GM12878 (cell line): ENCODE data around the gene CCR1. TPM values are rescaled to one million over a fixed set of nuclear protein-coding genes. Genes with fewer than 3 reads are reported as not detected.

Experiments
- ATAC-seq: fragments of 200-7000 bp; cut with Tn5 transposase; 3 replicates; pipeline ENCODE4 v1.9.1; 2020; ENCODE audit warnings: mild to moderate bottlenecking, moderate library complexity
- BruUV-seq: library from RNA; stranded (reverse); fragments of 400-500 nt; replicated peaks from 2 replicates; lab custom pipeline; 2021; lab: Mats Ljungman, UMichigan
- CTCF ChIA-PET: fragments of 300-600 bp; sonication (Branson Sonifier 250); formaldehyde crosslinking; extraction: SDS; loops from one replicate; lab custom pipeline; 2021; ENCODE audit warnings: inconsistent platforms; lab: Yijun Ruan, JAX
- POLR2A ChIA-PET: fragments of 350-600 bp; formaldehyde crosslinking; extraction: SDS; loops from one replicate; lab custom pipeline; 2021; ENCODE audit warnings: inconsistent platforms; lab: Charles Lee
- RAD21 ChIA-PET: fragments of 300-600 bp; sonication (Branson Sonifier 250); formaldehyde crosslinking; loops from one replicate; lab custom pipeline; 2023; ENCODE audit warnings: antibody characterized with exemption; ENCODE audit not compliant: unreplicated experiment; lab: Charles Lee
- SMC1A ChIA-PET: fragments of 300-600 bp; sonication (Branson Sonifier 250); formaldehyde crosslinking; loops from one replicate; lab custom pipeline; 2023; ENCODE audit not compliant: unreplicated experiment, uncharacterized antibody; lab: Charles Lee
- DNase-seq: peaks from one replicate; pipeline ENCODE4 v3.0.0-alpha.2; 2011; ENCODE audit warnings: low read depth, low spot score
- FAIRE-seq: peaks from 3 replicates; lab custom pipeline; 2011; peaks lifted over from hg19 to GRCh38; lab: Jason Lieb, UNC
- H2AFZ ChIP-seq: 2 replicates; pipeline ENCODE4 v1.6.0; 2011; ENCODE audit warnings: low read depth, low read length, control low read depth; ENCODE audit not compliant: control insufficient read depth
- H3K27ac ChIP-seq: 2 replicates; pipeline ENCODE4 v1.5.1; 2011; ENCODE audit warnings: control low read depth; ENCODE audit not compliant: control insufficient read depth, insufficient read depth
- H3K27me3 ChIP-seq, 2 experiments: replicated peaks in 1 of 2; 2 replicates each; pipeline versions ENCODE4 v1.6.0 to v1.6.1; 2011; ENCODE audit warnings: low read length in 1 of 2; ENCODE audit not compliant: control insufficient read depth in 2 of 2, insufficient read depth in 2 of 2
- H3K36me3 ChIP-seq, 2 experiments: 2 replicates each; pipeline ENCODE4 v1.5.1; 2011; ENCODE audit warnings: low read length in 1 of 2; ENCODE audit not compliant: control insufficient read depth in 2 of 2, insufficient read depth in 2 of 2
- H3K4me1 ChIP-seq: 2 replicates; pipeline ENCODE4 v1.6.1; 2011; ENCODE audit warnings: mild to moderate bottlenecking, low read length, moderate library complexity, mixed read lengths; ENCODE audit not compliant: control insufficient read depth, insufficient read depth
- H3K4me2 ChIP-seq: 2 replicates; pipeline ENCODE4 v1.6.0; 2011; ENCODE audit warnings: control low read depth; ENCODE audit not compliant: control insufficient read depth, insufficient read depth
- H3K4me3 ChIP-seq: fragments of 200-600 bp; sonication (generic); 2 replicates; pipeline ENCODE4 v1.5.1; 2016
- H3K79me2 ChIP-seq: 2 replicates; pipeline ENCODE4 v1.6.0; 2011; ENCODE audit warnings: low read length; ENCODE audit not compliant: control insufficient read depth, insufficient read depth
- H3K9ac ChIP-seq: 2 replicates; pipeline ENCODE4 v1.8.0; 2011; ENCODE audit warnings: low read length, control low read depth, mixed read lengths; ENCODE audit not compliant: control insufficient read depth, insufficient read depth
- H3K9me3 ChIP-seq: replicated peaks from 3 replicates; pipeline ENCODE4 v1.5.1; 2011; ENCODE audit warnings: mild to moderate bottlenecking, low read length; ENCODE audit not compliant: control insufficient read depth, insufficient read depth
- H4K20me1 ChIP-seq: 2 replicates; pipeline ENCODE4 v1.6.0; 2011; ENCODE audit not compliant: control insufficient read depth, insufficient read depth
- SMAD5 ChIP-seq: IDR thresholded peaks from 2 replicates; pipeline ENCODE4 v1.6.1; 2016; ENCODE audit warnings: antibody characterized with exemption, low read depth
- SMC3 ChIP-seq: IDR thresholded peaks from 2 replicates; pipeline ENCODE4 v1.6.1; 2011; ENCODE audit warnings: low read length, improper control_type of control experiment, borderline replicate concordance
- ZNF384 ChIP-seq: IDR thresholded peaks from 2 replicates; pipeline ENCODE4 v1.6.1; 2012; ENCODE audit warnings: low read depth, mild to moderate bottlenecking, low read length, improper control_type of control experiment, borderline replicate concordance
- WGBS: methylation state at CpG from one replicate; pipeline ENCODE4 v1.1.6; 2016; ENCODE audit warnings: low lambda C conversion rate; ENCODE audit not compliant: insufficient replicate concordance, insufficient coverage; ENCODE audit errors: missing lambda C conversion rate; 5-methylcytosine and 5-hydroxymethylcytosine counted together
- in situ Hi-C: fragments of 300-500 bp; cut with MboI; formaldehyde crosslinking; loops from 9 replicates; pipeline ENCODE4 v1.14.3; 2018; ENCODE audit warnings: mixed read lengths
- intact Hi-C: fragments of 100-400 bp; cut with micrococcal nuclease; formaldehyde crosslinking; loops from one replicate; pipeline ENCODE4 v1.14.2; 2022; ENCODE audit not compliant: unreplicated experiment
- polyA plus RNA-seq, 11 experiments: library from polyadenylated mRNA; depleted of rRNA in 4 of 11; unstranded in 6 of 11; stranded (reverse) in 5 of 11; fragments of >200 nt; fragmentation: Nextera tagmentation in 4 of 11; fragmentation: Illumina TruSeq in 1 of 11; extraction: Ambion mirVana in 4 of 11; extraction: Trizol in 1 of 11; gene quantifications; 1 replicate in 1 of 11; 2 replicates in 10 of 11; pipeline versions ENCODE4 v1.2.1 to v1.2.3, GENCODE V29; 2011 to 2016; ENCODE audit warnings: inconsistent platforms in 2 of 11, missing spikeins in 2 of 11, low read depth in 1 of 11
- total RNA-seq, 4 experiments: library from RNA; depleted of rRNA in 3 of 4; stranded (reverse); fragments of >200 nt in 3 of 4; fragmentation: Illumina TruSeq in 1 of 4; extraction: Trizol in 1 of 4; gene quantifications; 2 replicates each; pipeline versions ENCODE4 v1.2.1 to v1.2.3, GENCODE V29; 2013 to 2021

Gene CCR1
- total and polyA plus RNA-seq, 10 of the 15 experiments (the other 5 are each of a cell fraction or from before 2014, with no cell fraction given): 2.3 to 11.0 (median 7.8) TPM

DNA sequence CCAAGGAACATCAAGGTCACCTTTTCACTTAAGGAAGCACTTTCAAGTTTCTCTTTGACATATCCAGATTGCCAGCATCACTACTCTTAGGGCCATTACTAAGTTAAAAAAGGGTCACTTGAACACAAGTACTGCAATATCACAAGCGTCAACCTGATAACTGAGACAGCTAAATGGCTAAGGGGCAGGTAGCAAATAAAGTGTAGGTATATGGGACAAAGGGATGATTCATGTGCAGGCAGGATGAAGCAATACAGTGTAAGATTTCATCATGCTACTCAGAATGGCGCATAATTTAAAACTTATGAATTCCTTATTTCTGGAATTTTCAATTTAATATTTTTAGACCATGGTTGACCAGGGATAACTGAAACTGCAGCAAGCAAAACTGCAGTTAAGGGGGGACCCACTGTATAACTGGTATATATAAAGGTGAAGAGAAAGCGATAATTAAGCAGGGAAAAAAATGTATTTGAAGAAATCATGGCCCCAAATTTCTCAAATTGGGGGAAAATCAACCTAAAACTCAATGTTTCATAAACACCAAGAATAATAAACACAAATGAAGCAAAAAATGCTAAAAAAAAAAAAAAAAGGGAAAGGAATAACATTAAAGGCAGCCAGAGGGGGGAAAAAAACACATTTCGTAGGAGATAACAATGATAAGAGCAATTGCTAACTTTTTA, 13.1 kb downstream of the CCR1 start:
- in situ Hi-C loops (no loop called here), intact Hi-C loops (no loop called here)
- no TSS peak for BruUV-seq
- Histone ChIP-seq H2AFZ (no peak overlapping the region), H3K9me3 (peaks cover 18% of the 10 kb centered on the region), H3K36me3 (no peaks in the 10 kb centered on the region), H3K79me2 (no peaks in the 10 kb centered on the region), H3K4me1 (peaks cover 9% of the 10 kb centered on the region), H3K9ac (no peak overlapping the region), H4K20me1 (no peaks in the 10 kb centered on the region), H3K27ac (no peak overlapping the region), H3K4me2 (no peak overlapping the region), H3K4me3 (no peak overlapping the region), H3K27me3 (no peaks in the 10 kb centered on the region; a peak in 1 of 4 replicates)
- CTCF ChIA-PET: interaction anchor here (0.6 kb wide), 1 partner anchor 681 kb away, joined by 3 read pairs; no protein-coding TSS in a partner anchor
- RAD21 ChIA-PET: no interaction called here
- no peak for FAIRE-seq
- DNase-seq: no peak
- POLR2A ChIA-PET: no interaction called here
- TF ChIP-seq ZNF384 (no peak), SMC3 (no peak)
- ATAC-seq: no peak
- whole genome bisulfite sequencing: 92% methylated on average over 4 of the region's 4 CpGs
- SMC1A ChIA-PET: no interaction called here

DNA sequence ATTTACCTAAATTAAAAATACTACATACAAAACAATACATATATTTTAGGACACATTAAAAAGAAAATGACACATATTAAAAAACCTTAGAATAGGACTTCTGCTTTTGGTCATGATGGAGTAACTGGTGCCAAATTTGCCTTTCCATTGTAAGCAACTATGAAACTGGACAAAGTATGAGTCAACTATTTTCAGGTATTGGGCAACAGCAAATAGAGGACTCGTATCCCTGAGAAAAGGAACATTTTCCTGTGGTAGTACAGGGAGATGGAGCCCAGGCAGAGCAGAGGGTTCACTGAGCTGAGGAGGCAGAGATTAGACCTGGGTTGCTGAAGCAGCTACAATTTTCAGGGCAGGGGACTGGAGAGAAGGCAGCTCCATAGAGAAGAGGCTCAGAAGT, 14.7 kb downstream of the CCR1 start:
- POLR2A ChIA-PET: no interaction called here
- RAD21 ChIA-PET: no interaction called here
- no peaks in the 10 kb centered on the region for H4K20me1 ChIP-seq
- FAIRE-seq: no peak
- no peak for TF ChIP-seq SMAD5
- H3K27me3 ChIP-seq: no peaks in the 10 kb centered on the region; a peak in 1 of 4 replicates
- intact Hi-C loops: no loop called here
- no peak for ATAC-seq
- SMC1A ChIA-PET: interaction anchor here (0.6 to 1.4 kb wide), 3 partner anchors 13 to 488 kb away, joined by 3 to 4 read pairs (median 3); no protein-coding TSS in a partner anchor
- no peak overlapping the region for H3K4me2 ChIP-seq
- no peak overlapping the region for H3K27ac ChIP-seq
- CTCF ChIA-PET: interaction anchor here (0.8 to 9.5 kb wide), 2 partner anchors 14 to 102 kb away, joined by 3 to 71 read pairs; partner anchors contain the start of gene CCR1
- no peak for DNase-seq
- in situ Hi-C loops: no loop called here
- H3K4me1 ChIP-seq: peaks cover 10% of the 10 kb centered on the region
- WGBS: 43% methylated on average over 1 of the region's 1 CpG
- BruUV-seq: no TSS peak
- H3K9ac ChIP-seq: no peak overlapping the region
- no peaks in the 10 kb centered on the region for H3K79me2 ChIP-seq
- H2AFZ ChIP-seq: no peak overlapping the region
- H3K4me3 ChIP-seq: no peak overlapping the region
- H3K36me3 ChIP-seq: no peaks in the 10 kb centered on the region
- H3K9me3 ChIP-seq: peaks cover 18% of the 10 kb centered on the region
